GM23248 (cell line): ENCODE measurements around the gene BHLHE23.

Experiments
- EZH2 ChIP-seq: fragments of 200-600 bp; sonication (generic); IDR thresholded peaks from 2 replicates; pipeline ENCODE4 v1.6.1; 2018; ENCODE audit warnings: antibody characterized with exemption, mild to moderate bottlenecking; ENCODE audit not compliant: insufficient read depth, poor library complexity, severe bottlenecking
- EZH2phosphoT487 ChIP-seq: fragments of 200-600 bp; sonication (generic); IDR thresholded peaks from 2 replicates; pipeline ENCODE4 v1.6.1; 2018; ENCODE audit warnings: antibody characterized with exemption, moderate library complexity, mild to moderate bottlenecking, low read depth; ENCODE audit not compliant: insufficient read depth

GRCh38 chr20:63051186-63051860 is 44.6 kb upstream of the BHLHE23 start:
- TF ChIP-seq EZH2phosphoT487 (no peak), EZH2 (no peak)
